A673 (cell line): ENCODE data around the gene GCN1. TPM values are rescaled to one million over a fixed set of nuclear protein-coding genes. Genes with fewer than 3 reads are reported as not detected.

Source experiments
- BruUV-seq: library from RNA; stranded (reverse); fragments of 400-500 nt; replicated peaks from 2 replicates; lab custom pipeline; 2021; lab: Mats Ljungman, UMichigan
- CTCF ChIA-PET: fragments of 300-600 bp; sonication (Branson Sonifier 250); formaldehyde crosslinking; loops from one replicate; lab custom pipeline; 2022; ENCODE audit warnings: antibody characterized with exemption; lab: Charles Lee
- POLR2A ChIA-PET: fragments of 300-600 bp; sonication (Branson Sonifier 250); formaldehyde crosslinking; loops from one replicate; lab custom pipeline; 2022; ENCODE audit warnings: antibody characterized with exemption; ENCODE audit not compliant: low non-redundant PET; lab: Charles Lee
- DNase-seq: peaks from one replicate; pipeline ENCODE4 v3.0.0-alpha.2; 2015; ENCODE audit warnings: low spot score
- H3K27ac ChIP-seq: fragments of 200-600 bp; sonication (generic); 2 replicates; pipeline ENCODE4 v1.5.1; 2016; ENCODE audit warnings: mixed run types, low read depth, mild to moderate bottlenecking, mixed read lengths, antibody characterized with exemption, low read length; ENCODE audit not compliant: poor library complexity, severe bottlenecking
- H3K27me3 ChIP-seq: fragments of 200-600 bp; sonication (generic); replicated peaks from 2 replicates; pipeline ENCODE4 v1.6.1; 2017; ENCODE audit warnings: mixed run types, low read depth, mild to moderate bottlenecking, mixed read lengths, antibody characterized with exemption, low read length; ENCODE audit not compliant: insufficient read depth, poor library complexity
- H3K36me3 ChIP-seq: fragments of 200-600 bp; sonication (generic); 2 replicates; pipeline ENCODE4 v1.6.1; 2016; ENCODE audit warnings: mixed run types, mild to moderate bottlenecking, mixed read lengths, antibody characterized with exemption, low read length; ENCODE audit not compliant: insufficient read depth, poor library complexity, severe bottlenecking
- H3K4me1 ChIP-seq: fragments of 200-600 bp; sonication (generic); 2 replicates; pipeline ENCODE4 v1.6.1; 2017; ENCODE audit warnings: mixed run types, mild to moderate bottlenecking, mixed read lengths, antibody characterized with exemption, low read length; ENCODE audit not compliant: insufficient read depth, poor library complexity, severe bottlenecking
- H3K4me3 ChIP-seq: fragments of 200-600 bp; sonication (generic); 2 replicates; pipeline ENCODE4 v1.5.1; 2016; ENCODE audit warnings: low read depth, mixed run types, mild to moderate bottlenecking, mixed read lengths, low read length; ENCODE audit not compliant: poor library complexity, severe bottlenecking
- H3K9me3 ChIP-seq: fragments of 200-600 bp; sonication (generic); 2 replicates; pipeline ENCODE4 v1.6.1; 2016; ENCODE audit warnings: mixed run types, low read depth, mild to moderate bottlenecking, mixed read lengths, antibody characterized with exemption, low read length; ENCODE audit not compliant: poor library complexity, severe bottlenecking
- CTCF ChIP-seq: fragments of 300-800, 200-600 bp; sonication (generic); conservative IDR thresholded peaks from 2 replicates; pipeline ENCODE4 v1.5.1; 2017; ENCODE audit warnings: low read depth, mild to moderate bottlenecking, antibody characterized with exemption, low read length, moderate library complexity, mixed read lengths
- EZH2 ChIP-seq: fragments of 200-600 bp; sonication (generic); IDR thresholded peaks from 2 replicates; pipeline ENCODE4 v1.6.1; 2017; ENCODE audit warnings: borderline replicate concordance, low read depth, mild to moderate bottlenecking, mixed read lengths, antibody characterized with exemption, low read length; ENCODE audit not compliant: poor library complexity, severe bottlenecking
- intact Hi-C: fragments of 100-400 bp; cut with micrococcal nuclease; formaldehyde crosslinking; loops from one replicate; pipeline ENCODE4 v1.10.0; 2022; ENCODE audit not compliant: unreplicated experiment
- total RNA-seq: library from RNA; stranded (reverse); gene quantifications from 2 replicates; pipeline ENCODE4 v1.2.3, GENCODE V29; 2021

Gene GCN1
- total RNA-seq, 1 experiment from 2014 or later = 129 TPM

GRCh38 chr12:120115692-120116440 is 78.6 kb downstream of the GCN1 start:
- no peak for TF ChIP-seq EZH2
- no peak for TF ChIP-seq CTCF
- ChIA-PET CTCF (interaction anchor here (0.6 to 1.7 kb wide), 2 partner anchors 150 to 251 kb away, joined by 4 to 5 read pairs; partner anchors contain the start of gene PXN), POLR2A (interaction anchor here (1.6 kb wide), 1 partner anchor 85 kb away, joined by 12 read pairs; the partner anchor contains the start of gene RPLP0)
- Histone ChIP-seq H3K27ac (peak overlapping the region; percentile 43), H3K36me3 (no peaks in the 10 kb centered on the region), H3K9me3 (no peaks in the 10 kb centered on the region), H3K4me1 (peaks cover 13% of the 10 kb centered on the region), H3K27me3 (no peaks in the 10 kb centered on the region), H3K4me3 (peak overlapping the region; percentile 98)
- TSS peak; percentile 63 for BruUV-seq
- intact Hi-C loops = loop anchor here (10.0 kb wide), 1 partner anchor 149 kb away; the partner anchor contains the start of gene PXN
- peak; percentile 40 for DNase-seq

- Histone ChIP-seq H3K36me3 (no peaks in the 10 kb centered on the region), H3K27ac (no peak overlapping the region), H3K9me3 (no peaks in the 10 kb centered on the region), H3K4me3 (peak overlapping the region; percentile 98), H3K27me3 (no peaks in the 10 kb centered on the region), H3K4me1 (peaks cover 13% of the 10 kb centered on the region)
- no TSS peak for BruUV-seq
- TF ChIP-seq EZH2 = no peak
- TF ChIP-seq CTCF = no peak
- POLR2A ChIA-PET = no interaction called here
- no peak for DNase-seq
- intact Hi-C loops = loop anchor here (10.0 kb wide), 1 partner anchor 150 kb away; the partner anchor contains the start of gene PXN
- CTCF ChIA-PET = no interaction called here
Observed at GRCh38 chr12:120115066-120115465, 79.4 kb downstream of the GCN1 start.

GRCh38 chr12:120110550-120111501 is 83.7 kb downstream of the GCN1 start:
- no peak overlapping the region for H3K4me3 ChIP-seq
- POLR2A ChIA-PET = no interaction called here
- BruUV-seq = no TSS peak
- CTCF ChIA-PET = no interaction called here
- H3K36me3 ChIP-seq = no peaks in the 10 kb centered on the region
- no peaks in the 10 kb centered on the region for H3K27me3 ChIP-seq
- no peak for DNase-seq
- H3K9me3 ChIP-seq = no peaks in the 10 kb centered on the region
- H3K27ac ChIP-seq = peak overlapping the region; percentile 68
- TF ChIP-seq CTCF (no peak), EZH2 (no peak)
- H3K4me1 ChIP-seq = peaks cover 4% of the 10 kb centered on the region
- intact Hi-C loops = loop anchor here (10.0 kb wide), 1 partner anchor 154 kb away; the partner anchor contains the start of gene PXN
